Subcutaneous adipose tissue (tissue), 4 donors: ENCODE results near the gene RAE1. TPM values are rescaled to one million over a fixed set of nuclear protein-coding genes. Genes with fewer than 3 reads are reported as not detected.

Source experiments
- CTCF ChIP-seq: fragments of 450-650 bp; IDR thresholded peaks from one replicate; pipeline ENCODE4 v1.5.1; 2016; ENCODE audit warnings: low read depth, mild to moderate bottlenecking, control low read depth, antibody characterized with exemption, moderate library complexity
- total RNA-seq, 4 donors: library from RNA; depleted of rRNA; stranded (reverse); fragments of >200 nt; gene quantifications; one replicate each; pipeline ENCODE4 v1.1.0, GENCODE V29; 2016

RAE1 gene
- total RNA-seq, 4 donors from 2014 or later = 13.9 to 39.5 (median 16.4) TPM

DNA sequence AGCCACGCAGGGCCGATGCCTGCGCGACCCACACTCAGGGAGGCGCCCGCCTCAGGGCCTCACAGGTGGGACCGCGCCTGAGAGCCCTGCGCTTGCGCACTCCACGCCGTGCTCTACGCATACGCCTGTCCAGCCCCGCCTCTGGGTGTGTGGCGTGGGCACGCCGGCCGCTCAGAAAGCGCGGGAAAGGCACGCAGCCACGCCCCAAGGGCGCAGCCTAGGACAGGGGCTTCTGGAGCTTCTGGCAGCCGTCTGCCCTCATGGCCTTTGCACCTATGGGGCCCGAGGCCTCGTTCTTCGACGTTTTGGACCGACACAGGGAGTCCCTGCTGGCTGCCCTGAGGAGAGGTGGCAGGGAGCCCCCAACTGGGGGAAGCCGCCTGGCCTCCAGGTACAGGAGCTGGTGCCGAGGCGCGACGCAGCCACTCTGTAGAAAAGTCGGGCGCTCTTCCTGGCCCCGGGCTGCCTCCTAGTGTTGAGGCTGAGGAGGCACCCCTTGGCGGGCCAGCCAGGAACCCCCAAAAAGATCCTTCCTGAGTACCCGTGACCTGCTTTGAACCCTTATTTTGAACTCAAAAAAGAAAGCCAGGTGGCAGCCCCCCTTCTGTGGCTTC lies 21.3 kb upstream of the RAE1 start, which contains the start of gene SPO11:
Gene SPO11, plus strand, starts transcription at position 196 of the 614 bp plus-strand sequence. Its CDS starts 65 bp downstream, at position 261.
- TF ChIP-seq CTCF = no peak

GRCh38 chr20:57330998-57331397 lies 20.1 kb upstream of the RAE1 start:
- no peak for TF ChIP-seq CTCF

DNA sequence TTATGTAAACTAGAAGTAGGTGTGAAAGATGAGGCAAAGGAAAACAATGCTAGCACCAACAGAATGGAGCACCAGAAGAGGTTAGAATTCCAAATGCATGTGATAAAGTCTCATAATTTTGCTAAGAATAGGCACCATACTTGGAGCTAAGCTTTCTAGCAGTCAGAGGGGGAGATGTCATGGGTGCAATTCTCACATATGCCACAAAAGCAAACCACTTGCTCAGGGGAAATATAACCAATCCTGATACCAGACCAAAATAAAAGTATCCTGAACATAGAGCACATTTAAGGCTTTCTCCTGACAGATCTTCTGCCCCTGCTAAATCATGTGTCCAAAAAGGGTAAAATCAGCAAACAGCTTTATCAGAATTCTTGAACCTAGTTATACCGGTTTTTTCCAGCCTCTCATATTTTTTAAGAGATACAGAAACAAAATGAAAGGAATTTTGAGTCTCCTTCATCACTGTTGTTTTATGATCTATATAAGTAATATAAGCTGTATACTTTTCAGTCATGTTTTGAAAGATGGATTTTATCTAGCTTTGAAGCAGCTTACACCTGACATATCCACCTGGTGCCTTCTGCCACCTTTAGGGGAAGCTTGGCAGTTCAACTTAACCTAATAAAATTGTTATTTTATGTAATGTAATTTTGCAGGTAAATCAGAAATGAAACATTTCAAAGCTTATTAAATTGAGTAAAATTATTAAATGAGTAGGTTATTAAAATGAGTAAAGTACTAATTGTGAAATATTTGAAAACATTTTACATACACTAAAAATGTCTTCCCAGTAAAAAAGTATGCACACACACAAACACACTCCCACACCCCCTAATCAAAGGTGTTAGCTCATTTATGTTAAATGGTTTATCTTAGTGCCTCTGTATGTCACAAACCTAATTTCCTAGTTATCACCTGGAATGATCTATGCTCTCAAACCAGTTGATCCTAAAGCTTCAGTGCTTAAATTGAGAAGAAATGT lies 18.7 kb upstream of the RAE1 start:
- no peak for TF ChIP-seq CTCF

GRCh38 chr20:57335392-57335791 lies 15.7 kb upstream of the RAE1 start:
- no peak for TF ChIP-seq CTCF

DNA sequence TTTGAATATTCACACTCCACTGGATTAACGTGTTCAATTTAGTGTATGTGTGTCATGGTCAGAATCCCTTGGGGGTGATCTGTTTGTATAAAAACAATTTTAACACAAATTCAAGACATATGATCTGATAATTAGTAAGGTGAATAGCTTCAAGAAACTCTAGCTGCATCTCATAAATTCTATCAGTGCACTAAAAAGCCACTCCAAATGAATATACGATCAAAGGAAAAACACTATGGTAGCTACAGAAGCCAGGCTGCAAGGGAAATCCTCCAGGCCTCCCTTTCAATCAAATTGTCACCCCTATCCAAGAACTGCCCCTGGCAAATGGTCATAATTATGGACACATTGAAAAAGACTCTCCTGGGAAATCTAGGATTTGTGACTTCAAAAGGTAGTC lies 9.4 kb upstream of the RAE1 start:
- no peak for TF ChIP-seq CTCF

DNA sequence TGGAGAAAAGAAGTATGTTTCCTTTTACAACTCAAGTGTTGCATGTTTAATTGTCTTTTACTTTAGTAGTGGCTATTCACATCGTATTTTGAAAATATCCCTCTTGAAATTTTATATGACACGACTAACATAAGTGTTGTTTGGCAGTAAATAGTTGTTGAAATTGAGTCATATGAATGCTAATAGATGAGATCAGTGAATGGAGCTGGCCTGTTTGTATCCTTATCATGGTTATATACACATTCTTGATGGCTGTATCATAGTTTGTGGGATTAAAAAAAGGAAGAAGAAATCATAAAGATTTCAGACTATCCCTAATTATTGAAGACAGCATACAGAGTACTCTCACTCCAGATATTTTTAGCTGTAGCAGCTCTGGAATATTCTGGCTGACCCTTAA lies 8.2 kb upstream of the RAE1 start:
- TF ChIP-seq CTCF = no peak

DNA sequence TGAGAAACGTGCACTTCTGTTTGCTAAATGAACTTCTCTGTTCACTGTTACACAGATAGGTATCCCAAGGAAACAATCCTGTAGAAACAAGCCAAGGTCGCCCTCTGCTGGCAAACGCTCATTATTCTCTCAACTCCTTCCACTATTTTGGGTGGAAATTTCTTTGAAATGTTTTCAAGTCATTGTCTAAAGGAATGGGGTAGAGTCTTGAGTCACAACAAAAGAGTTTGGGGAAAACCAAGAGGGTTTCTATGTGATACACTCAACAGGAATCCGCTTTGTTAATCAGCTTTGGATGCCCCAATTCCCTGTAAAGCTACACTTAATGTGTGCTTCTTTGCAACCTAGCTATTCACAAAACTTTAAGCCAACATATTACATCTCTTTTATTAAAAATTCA lies 4.6 kb upstream of the RAE1 start:
- no peak for TF ChIP-seq CTCF
